Esophagus muscularis mucosa (tissue), 4 donors: Measurements from ENCODE around the gene SLC26A1. TPM values are rescaled to one million over a fixed set of nuclear protein-coding genes. Genes with fewer than 3 reads are reported as not detected.

Experiments
- DNase-seq: peaks from one replicate; pipeline ENCODE4 v3.0.0-alpha.2; 2017; ENCODE audit errors: extremely low spot score
- H3K27ac ChIP-seq, 4 donors: fragments of 200-600 bp; sonication (generic); replicated peaks in 1 of 4; 1 replicate in 3 of 4; 2 replicates in 1 of 4; pipeline ENCODE4 v1.5.1; 2016 to 2019; ENCODE audit warnings: mild to moderate bottlenecking in 1 of 4
- H3K27me3 ChIP-seq, 4 donors: fragments of 200-600 bp; sonication (generic); one replicate each; pipeline versions ENCODE4 v1.5.1 to v1.6.0; 2016 to 2019
- H3K36me3 ChIP-seq, 4 donors: fragments of 200-600 bp; sonication (generic); one replicate each; pipeline ENCODE4 v1.5.1; 2016 to 2019
- H3K4me1 ChIP-seq, 4 donors: fragments of 200-600 bp; sonication (generic); one replicate each; pipeline ENCODE4 v1.5.1; 2016 to 2019
- H3K4me3 ChIP-seq, 4 donors: fragments of 200-600 bp; sonication (generic); 1 replicate in 2 of 4; 2 replicates in 2 of 4; pipeline ENCODE4 v1.5.1; 2016 to 2019; ENCODE audit warnings: mild to moderate bottlenecking in 4 of 4, moderate library complexity in 1 of 4
- H3K9me3 ChIP-seq, 4 donors: fragments of 200-600 bp; sonication (generic); 1 replicate in 3 of 4; 2 replicates in 1 of 4; pipeline ENCODE4 v1.5.1; 2016 to 2019
- EP300 ChIP-seq: sonication (generic); formaldehyde crosslinking; IDR thresholded peaks from one replicate; pipeline ENCODE4 v1.6.1; 2017; ENCODE audit warnings: antibody characterized with exemption
- POLR2A ChIP-seq: fragments of 450-650 bp; IDR thresholded peaks from one replicate; pipeline ENCODE4 v1.6.1; 2017; ENCODE audit warnings: antibody characterized with exemption, moderate library complexity, mild to moderate bottlenecking, low read depth
- POLR2AphosphoS5 ChIP-seq, 2 donors: sonication (generic); formaldehyde crosslinking; IDR thresholded peaks; one replicate each; pipeline ENCODE4 v1.6.1; 2017; ENCODE audit warnings: antibody characterized with exemption in 2 of 2
- WGBS: methylation state at CpG from one replicate; pipeline ENCODE4 v1.1.5; 2018; 5-methylcytosine and 5-hydroxymethylcytosine counted together
- intact Hi-C: fragments of 100-400 bp; cut with DNase I; formaldehyde crosslinking; loops from one replicate; pipeline ENCODE4 v1.15.1; 2023
- total RNA-seq, 4 donors: library from RNA; depleted of rRNA; stranded (reverse); fragments of >200 nt; gene quantifications; one replicate each; pipeline versions ENCODE4 v1.1.0 to v1.2.1, GENCODE V29; 2016
- TF ChIP-seq, protein P1 (sequence below), 3 experiments: fragments of 200-600 bp in 2 of 3; fragments of 450-650 bp in 1 of 3; sonication (generic) in 2 of 3; IDR thresholded peaks; one replicate each; pipeline ENCODE4 v1.5.1; 2017 to 2019; ENCODE audit warnings: antibody characterized with exemption in 3 of 3, mild to moderate bottlenecking in 2 of 3, moderate library complexity in 1 of 3

SLC26A1 gene
- total RNA-seq, 4 donors from 2014 or later: 0.06 TPM; not detected in 3

DNA sequence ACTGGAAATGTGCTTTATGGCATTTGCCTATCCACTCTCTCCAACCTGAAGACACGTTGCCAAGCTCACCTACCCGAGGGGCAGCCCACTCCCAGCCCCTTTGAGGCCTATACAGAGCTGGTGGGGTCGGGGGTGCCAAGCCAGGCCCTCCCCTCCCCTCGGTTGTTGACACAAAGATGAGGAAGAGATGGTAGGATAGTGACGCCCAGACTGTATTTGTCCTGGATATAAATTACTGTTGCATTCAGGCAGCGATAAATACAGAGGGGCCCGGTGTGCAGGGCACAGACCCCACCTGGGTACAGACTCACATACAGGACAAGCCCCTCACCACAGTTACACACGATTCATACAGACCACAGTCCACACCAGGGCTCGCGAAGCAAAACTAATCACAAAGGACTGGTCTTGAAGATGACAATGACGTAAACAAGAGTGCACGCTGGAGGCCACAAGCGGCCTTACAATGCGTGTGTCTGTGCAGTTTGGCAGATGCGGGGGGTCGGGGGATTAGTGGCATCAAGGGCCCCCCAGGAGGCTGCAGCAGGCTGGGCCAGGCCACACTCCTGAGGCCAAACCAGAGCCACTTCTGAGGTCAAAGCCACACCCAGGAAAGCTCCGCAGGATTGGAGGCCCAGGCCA is 34.4 kb downstream of the SLC26A1 start:
- intact Hi-C loops: no loop called here
- Histone ChIP-seq H3K9me3 (no peaks in the 10 kb centered on the region), H3K27me3 (no peaks in the 10 kb centered on the region), H3K36me3 (peaks cover 13 to 97% (median 77%) of the 10 kb centered on the region in 4 donors), H3K4me1 (no peaks in the 10 kb centered on the region), H3K4me3 (no peak overlapping the region), H3K27ac (no peak overlapping the region)
- no peak for DNase-seq
- no peak for TF ChIP-seq EP300
- TF ChIP-seq, protein P1, sequence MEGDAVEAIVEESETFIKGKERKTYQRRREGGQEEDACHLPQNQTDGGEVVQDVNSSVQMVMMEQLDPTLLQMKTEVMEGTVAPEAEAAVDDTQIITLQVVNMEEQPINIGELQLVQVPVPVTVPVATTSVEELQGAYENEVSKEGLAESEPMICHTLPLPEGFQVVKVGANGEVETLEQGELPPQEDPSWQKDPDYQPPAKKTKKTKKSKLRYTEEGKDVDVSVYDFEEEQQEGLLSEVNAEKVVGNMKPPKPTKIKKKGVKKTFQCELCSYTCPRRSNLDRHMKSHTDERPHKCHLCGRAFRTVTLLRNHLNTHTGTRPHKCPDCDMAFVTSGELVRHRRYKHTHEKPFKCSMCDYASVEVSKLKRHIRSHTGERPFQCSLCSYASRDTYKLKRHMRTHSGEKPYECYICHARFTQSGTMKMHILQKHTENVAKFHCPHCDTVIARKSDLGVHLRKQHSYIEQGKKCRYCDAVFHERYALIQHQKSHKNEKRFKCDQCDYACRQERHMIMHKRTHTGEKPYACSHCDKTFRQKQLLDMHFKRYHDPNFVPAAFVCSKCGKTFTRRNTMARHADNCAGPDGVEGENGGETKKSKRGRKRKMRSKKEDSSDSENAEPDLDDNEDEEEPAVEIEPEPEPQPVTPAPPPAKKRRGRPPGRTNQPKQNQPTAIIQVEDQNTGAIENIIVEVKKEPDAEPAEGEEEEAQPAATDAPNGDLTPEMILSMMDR (IDR thresholded peaks at IDR 0.05): no peak
- no peak for TF ChIP-seq POLR2A
- TF ChIP-seq POLR2AphosphoS5 (IDR thresholded peaks at IDR 0.05): no peak
- 83% methylated on average over 16 of the region's 17 CpGs for WGBS

- Histone ChIP-seq H3K9me3 (no peaks in the 10 kb centered on the region), H3K4me3 (no peak overlapping the region), H3K27ac (no peak overlapping the region), H3K27me3 (no peaks in the 10 kb centered on the region), H3K4me1 (no peaks in the 10 kb centered on the region), H3K36me3 (peaks cover 13 to 98% (median 80%) of the 10 kb centered on the region in 4 donors)
- DNase-seq: no peak
- intact Hi-C loops: no loop called here
- 92% methylated on average over 5 of the region's 17 CpGs for WGBS
- TF ChIP-seq POLR2AphosphoS5 (IDR thresholded peaks at IDR 0.05) (no peak), EP300 (no peak), POLR2A (no peak)
- TF ChIP-seq, protein P1 (IDR thresholded peaks at IDR 0.05): no peak
Measured at GRCh38 chr4:958314-958665, 34.9 kb downstream of the SLC26A1 start.

DNA sequence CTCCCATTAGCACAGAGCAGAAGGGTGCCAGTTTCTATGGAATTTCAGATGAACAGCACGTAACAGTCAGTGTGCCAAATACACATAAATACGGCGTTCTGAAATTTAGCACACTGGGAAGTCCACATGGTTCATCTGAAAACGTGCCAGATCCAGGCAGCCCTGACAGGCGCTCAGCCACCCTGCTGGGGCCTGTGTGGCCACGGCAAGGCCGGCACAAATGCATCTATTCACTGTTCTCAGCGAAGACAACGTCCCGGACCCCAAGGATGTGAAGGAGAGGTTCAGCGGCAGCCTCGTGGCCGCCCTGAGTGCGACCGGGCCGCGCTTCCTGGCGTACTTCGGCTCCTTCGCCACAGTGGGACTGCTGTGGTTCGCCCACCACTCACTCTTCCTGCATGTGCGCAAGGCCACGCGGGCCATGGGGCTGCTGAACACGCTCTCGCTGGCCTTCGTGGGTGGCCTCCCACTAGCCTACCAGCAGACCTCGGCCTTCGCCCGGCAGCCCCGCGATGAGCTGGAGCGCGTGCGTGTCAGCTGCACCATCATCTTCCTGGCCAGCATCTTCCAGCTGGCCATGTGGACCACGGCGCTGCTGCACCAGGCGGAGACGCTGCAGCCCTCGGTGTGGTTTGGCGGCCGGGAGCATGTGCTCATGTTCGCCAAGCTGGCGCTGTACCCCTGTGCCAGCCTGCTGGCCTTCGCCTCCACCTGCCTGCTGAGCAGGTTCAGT is 35.5 kb downstream of the SLC26A1 start:
- peaks cover 13 to 98% (median 82%) of the 10 kb centered on the region in 4 donors for H3K36me3 ChIP-seq
- intact Hi-C loops: no loop called here
- WGBS: 91% methylated on average over 43 of the region's 45 CpGs

DNA sequence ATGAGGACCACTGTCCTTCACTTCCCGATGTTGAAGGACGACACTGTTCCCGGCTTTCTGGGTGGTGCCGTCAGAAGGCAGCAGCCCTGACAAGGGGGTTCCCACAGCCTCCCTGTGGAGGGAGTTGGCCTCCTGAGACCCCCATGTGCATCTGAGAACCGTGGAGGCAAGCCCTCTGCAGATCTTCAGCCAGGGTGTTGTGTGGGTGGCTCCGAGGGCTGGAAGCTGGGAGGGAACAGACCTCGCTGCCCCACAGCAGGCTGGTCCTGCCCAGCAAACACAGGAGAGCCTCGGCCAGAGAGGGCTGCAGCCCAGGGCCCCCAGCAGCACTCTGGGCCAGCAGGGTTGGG is 36.0 kb downstream of the SLC26A1 start:
- H3K27ac ChIP-seq: no peak overlapping the region
- TF ChIP-seq POLR2A (no peak), POLR2AphosphoS5 (IDR thresholded peaks at IDR 0.05) (no peak), EP300 (no peak)
- TF ChIP-seq, protein P1 (IDR thresholded peaks at IDR 0.05): no peak
- H3K4me3 ChIP-seq: no peak overlapping the region
- DNase-seq: no peak
- H3K9me3 ChIP-seq: no peaks in the 10 kb centered on the region
- peaks cover 12 to 96% (median 78%) of the 10 kb centered on the region in 4 donors for H3K36me3 ChIP-seq
- no peaks in the 10 kb centered on the region for H3K4me1 ChIP-seq
- WGBS: 80% methylated on average over 8 of the region's 8 CpGs
- H3K27me3 ChIP-seq: no peaks in the 10 kb centered on the region
- intact Hi-C loops: no loop called here

More for the DNA sequence above, 35.5 kb downstream of the SLC26A1 start:
- Histone ChIP-seq H3K9me3 (no peaks in the 10 kb centered on the region), H3K4me1 (no peaks in the 10 kb centered on the region), H3K4me3 (no peak overlapping the region), H3K27ac (no peak overlapping the region), H3K27me3 (no peaks in the 10 kb centered on the region)
- no peak for TF ChIP-seq POLR2A
- TF ChIP-seq, protein P1 (IDR thresholded peaks at IDR 0.05): no peak
- no peak for TF ChIP-seq POLR2AphosphoS5 (IDR thresholded peaks at IDR 0.05)
- no peak for TF ChIP-seq EP300
- no peak for DNase-seq
